ENCODE data around the gene VAMP2.
A peak's percentile ranks its signal among the peaks of the same experiment; 100 is the strongest.

VAMP2 gene

DNA sequence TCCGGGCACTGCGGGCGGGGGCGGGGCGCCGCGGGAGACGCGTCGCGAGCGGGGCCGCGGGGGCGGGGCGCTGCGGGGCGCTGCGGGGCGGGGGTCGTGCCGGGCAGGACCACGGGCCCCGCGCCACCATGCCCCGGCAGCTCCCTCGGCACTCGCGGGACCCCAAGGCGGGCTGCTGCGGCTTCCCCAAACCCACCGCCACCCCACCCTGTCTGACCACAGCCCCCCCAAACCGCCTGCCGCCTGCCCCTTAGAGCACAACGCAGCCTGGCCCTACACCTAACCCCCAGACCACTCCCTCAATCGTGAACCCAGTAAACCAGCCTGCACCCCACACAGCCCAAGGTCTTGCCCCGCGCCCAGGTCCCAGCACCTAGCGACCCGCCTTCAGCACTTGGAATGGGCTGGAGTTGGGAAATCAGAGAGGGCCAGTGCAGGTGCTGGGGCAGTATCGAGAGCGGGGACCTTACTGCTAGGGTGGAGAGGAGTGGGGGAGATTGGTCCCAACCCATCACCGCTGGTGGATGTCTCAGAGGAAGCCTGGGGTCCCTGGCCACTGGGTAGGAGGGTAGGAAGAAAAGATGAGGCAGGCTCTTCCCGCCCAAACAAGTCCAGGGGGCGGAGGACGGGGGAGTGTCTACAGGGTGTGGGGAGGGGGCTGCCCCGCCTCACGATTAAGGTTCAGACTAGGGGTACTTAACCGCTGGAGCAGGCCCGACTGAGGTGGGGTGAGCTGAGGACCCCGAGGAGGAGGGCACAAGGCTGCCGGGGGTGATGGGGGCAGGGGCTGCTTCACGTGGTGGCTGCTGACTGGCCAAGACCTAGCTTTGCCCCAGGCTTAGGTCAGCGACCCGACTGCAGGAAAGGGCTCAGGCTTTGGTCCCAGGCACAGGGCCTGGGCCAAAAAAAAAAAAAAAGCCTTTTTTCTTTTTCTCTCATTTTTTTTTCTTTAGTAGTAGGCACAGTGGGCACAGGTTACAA is 539 bp upstream of the VAMP2 start:
- peak in 1 of 2 donors; percentile 71 for DNase-seq (ENCODE audit: low spot score in 2 of 2)
- Mint-ChIP-seq H3K4me1 (peaks cover 59% of the 10 kb centered on the region), H3K27ac (peak overlapping the region; percentile 98), H3K36me3 (peaks cover 47% of the 10 kb centered on the region), H3K9me3 (no peaks in the 10 kb centered on the region), H3K4me3 (peak overlapping the region; percentile 81)
- ATAC-seq = peak; percentile 12

DNA sequence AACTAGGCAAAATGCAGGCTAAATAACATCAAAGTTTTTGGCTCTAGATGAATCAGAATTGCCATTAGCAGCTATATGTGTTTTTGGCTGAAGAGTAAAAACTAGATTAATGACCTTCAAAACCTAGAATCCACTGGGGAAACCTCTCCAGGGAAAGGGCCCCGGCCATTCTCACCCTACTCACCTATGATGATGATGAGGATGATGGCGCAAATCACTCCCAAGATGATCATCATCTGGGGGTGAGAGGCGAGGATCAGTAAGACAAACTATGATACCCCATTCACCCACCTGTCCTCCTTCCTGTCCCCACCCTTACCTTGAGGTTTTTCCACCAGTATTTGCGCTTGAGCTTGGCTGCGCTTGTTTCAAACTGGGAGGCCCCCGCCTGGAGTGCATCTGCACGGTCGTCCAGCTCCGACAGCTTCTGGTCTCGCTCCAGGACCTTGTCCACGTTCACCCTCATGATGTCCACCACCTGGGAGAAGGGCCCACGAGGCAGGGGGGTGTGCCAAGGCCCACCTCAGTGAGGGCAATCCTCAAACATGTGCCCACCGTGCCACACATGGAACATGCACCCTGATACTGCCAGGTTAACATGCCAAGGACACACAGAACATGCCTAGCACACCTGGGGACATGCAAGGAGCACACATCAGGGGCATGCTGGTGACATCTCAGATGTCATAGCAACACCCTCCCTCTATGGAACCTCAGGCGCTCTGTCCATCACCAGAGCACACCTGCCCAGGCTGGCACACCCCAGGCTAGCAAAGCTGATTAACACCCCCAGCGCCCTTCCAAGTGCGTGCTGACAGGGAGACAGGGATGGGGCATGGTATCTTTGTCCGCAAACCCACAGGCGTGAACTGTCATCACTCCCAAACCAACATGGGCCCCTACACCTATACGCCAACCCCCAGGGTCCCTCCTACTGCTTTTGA is 1.2 kb downstream of the VAMP2 start:
- peak in 1 of 2 donors; percentile 48 for DNase-seq (ENCODE audit: low spot score in 2 of 2)
- no peak for ATAC-seq
- H3K4me1 Mint-ChIP-seq = peaks cover 61% of the 10 kb centered on the region
- H3K9me3 Mint-ChIP-seq = no peaks in the 10 kb centered on the region
- H3K4me3 Mint-ChIP-seq = peak overlapping the region; percentile 81
- peaks cover 52% of the 10 kb centered on the region for H3K36me3 Mint-ChIP-seq
- peak overlapping the region; percentile 98 for H3K27ac Mint-ChIP-seq

DNA sequence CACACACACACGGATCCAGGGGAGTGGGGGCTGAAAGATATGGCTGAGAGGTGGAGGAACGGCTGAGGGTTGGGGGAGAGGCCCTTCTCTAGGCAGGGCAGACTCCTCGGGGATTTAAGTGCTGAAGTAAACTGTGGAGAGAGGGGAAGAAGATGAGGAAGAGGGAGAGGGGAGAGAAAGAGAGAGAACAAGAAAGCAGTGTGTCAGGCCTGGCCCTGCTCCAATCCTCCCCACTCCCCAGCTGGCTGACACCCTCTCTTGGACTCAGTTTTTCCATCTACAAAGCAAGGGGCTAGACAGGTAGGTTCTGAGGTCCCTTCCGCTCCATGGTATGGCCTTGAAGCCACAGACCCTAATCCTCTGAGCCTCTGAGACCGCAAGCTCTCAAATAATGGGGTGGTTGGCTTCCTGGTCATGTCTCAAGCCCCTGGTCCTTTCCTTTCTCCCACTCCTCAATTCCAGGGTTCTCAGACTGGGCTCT is 2.0 kb downstream of the VAMP2 start:
- H3K27ac Mint-ChIP-seq = peak overlapping the region; percentile 98

DNA sequence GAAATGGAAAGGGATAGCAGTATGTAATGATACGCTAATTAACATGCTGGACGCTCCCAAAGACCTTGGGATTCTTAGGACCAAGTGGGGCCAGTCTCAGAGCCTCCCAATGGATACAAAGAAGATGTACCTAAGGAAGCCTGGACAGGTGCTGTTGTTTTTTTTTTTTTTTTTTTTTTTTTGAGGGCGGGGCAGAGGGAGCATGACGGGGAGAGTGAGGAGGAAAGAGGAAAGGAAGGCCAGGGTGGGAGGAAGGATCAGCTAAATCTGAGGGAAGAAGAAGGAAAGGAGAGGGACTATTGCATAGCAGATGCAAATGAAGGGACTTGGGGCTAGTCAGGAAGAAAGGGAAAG is 2.5 kb downstream of the VAMP2 start:
- peaks cover 52% of the 10 kb centered on the region for H3K36me3 Mint-ChIP-seq
- peaks cover 61% of the 10 kb centered on the region for H3K4me1 Mint-ChIP-seq
- H3K27ac Mint-ChIP-seq = peak overlapping the region; percentile 98
- ATAC-seq (no peak), DNase-seq (ENCODE audit: low spot score in 2 of 2) (no peak)
- peak overlapping the region; percentile 81 for H3K4me3 Mint-ChIP-seq
- no peaks in the 10 kb centered on the region for H3K9me3 Mint-ChIP-seq

More for the DNA sequence above, 2.0 kb downstream of the VAMP2 start:
- H3K36me3 Mint-ChIP-seq = peaks cover 52% of the 10 kb centered on the region
- peak overlapping the region; percentile 81 for H3K4me3 Mint-ChIP-seq
- ATAC-seq (no peak), DNase-seq (ENCODE audit: low spot score in 2 of 2) (peak in 1 of 2 donors; percentile 50)
- peaks cover 61% of the 10 kb centered on the region for H3K4me1 Mint-ChIP-seq
- H3K9me3 Mint-ChIP-seq = no peaks in the 10 kb centered on the region

DNA sequence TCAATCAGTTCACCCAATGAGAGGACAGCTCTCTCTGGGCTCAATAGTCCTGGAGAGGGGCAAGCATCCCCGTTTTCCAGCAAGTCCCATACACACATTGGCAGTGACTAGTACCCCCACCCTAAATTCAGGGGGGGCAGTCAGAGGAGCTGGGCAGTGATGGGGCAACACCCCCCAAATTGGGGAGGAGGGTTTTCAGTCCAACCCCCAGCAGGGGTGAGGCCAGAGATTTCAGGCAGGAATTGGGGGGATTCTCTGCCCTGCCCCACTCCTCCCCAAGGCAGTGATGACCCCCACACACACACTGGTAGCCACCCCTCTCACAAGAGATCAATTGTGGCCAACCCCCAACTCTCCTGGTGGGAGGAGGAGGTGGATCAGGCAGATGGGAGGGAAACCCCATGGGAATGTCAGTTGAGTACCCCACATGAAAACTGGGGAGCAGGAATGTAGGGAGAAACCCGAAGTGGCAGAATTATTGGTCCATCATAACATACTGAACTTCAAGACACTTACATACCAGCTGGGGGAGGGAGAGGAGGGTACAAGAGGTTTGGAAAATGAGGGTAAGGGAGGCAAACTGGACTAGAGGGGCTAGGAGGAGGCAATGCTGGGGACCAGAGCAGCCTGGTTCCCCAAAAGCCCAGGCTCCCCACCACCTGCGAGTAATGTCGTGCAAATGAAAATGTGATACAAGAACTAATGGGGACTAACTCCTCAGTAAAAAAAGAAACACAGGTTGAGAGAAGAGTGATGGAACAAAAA is 3.1 kb downstream of the VAMP2 start:
- Mint-ChIP-seq H3K9me3 (no peaks in the 10 kb centered on the region), H3K27ac (peak overlapping the region; percentile 98), H3K4me1 (peaks cover 55% of the 10 kb centered on the region), H3K36me3 (peaks cover 52% of the 10 kb centered on the region), H3K4me3 (peak overlapping the region; percentile 81)
- ATAC-seq (no peak), DNase-seq (ENCODE audit: low spot score in 2 of 2) (no peak)

DNA sequence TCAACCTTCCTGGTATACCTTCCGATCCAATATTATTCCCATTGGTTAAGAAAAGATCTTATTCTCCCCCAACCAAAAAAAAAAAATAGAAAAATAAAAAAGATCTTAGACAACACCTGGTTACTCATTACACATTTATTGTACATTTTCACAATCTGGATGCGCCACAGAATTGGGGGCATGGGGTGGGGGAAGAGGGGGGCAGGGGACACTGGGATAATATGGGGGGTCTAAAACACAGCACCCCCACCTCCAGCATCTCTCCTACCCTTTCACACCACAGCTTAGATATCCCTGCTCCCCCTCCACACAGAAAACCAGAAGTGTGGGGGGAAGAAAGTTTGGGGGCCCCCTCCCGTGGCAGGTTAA is 3.7 kb downstream of the VAMP2 start:
- DNase-seq (ENCODE audit: low spot score in 2 of 2) (no peak), ATAC-seq (no peak)
- Mint-ChIP-seq H3K4me1 (peaks cover 49% of the 10 kb centered on the region), H3K27ac (peak overlapping the region; percentile 88), H3K4me3 (peak overlapping the region; percentile 81), H3K9me3 (no peaks in the 10 kb centered on the region), H3K36me3 (peaks cover 52% of the 10 kb centered on the region)

DNA sequence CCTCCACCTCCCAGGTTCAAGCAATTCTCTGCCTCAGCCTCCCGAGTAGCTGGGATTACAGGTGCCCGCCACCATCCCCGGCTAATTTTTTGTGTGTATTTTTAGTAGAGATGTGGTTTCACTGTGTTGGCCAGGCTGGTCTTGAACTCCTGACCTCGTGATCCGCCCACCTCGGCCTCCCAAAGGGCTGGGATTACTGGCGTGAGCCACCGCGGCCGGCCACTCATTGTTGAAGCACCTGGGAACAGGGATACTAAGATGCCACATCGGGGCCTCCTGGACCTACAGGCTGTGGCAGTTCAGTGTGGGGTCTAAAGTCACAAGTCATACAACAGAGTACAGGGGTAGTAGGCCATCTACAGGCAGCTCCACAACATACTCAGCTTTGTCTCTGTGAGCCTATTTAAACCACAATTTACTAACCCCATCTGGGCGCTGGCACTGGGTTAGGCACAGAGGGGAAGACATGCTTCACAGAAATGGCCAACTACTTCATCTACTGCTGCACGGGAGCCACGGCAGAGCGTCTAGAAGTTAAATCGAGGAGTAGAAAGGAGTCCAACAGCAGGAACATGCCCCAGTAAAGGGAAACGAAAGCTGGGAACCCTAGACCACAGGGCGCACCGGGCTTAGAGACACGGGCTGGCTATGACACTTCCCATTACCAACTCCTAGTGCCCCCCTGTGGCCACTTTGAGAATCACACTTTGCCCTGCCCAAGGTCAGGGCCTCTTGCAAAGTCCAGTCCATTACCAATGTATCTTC is 4.3 kb downstream of the VAMP2 start:
- peaks cover 43% of the 10 kb centered on the region for H3K4me1 Mint-ChIP-seq
- peaks cover 52% of the 10 kb centered on the region for H3K36me3 Mint-ChIP-seq
- peak overlapping the region; percentile 81 for H3K4me3 Mint-ChIP-seq
- DNase-seq (ENCODE audit: low spot score in 2 of 2) (peak; percentile 87 to 95), ATAC-seq (peak; percentile 6)
- no peaks in the 10 kb centered on the region for H3K9me3 Mint-ChIP-seq
- H3K27ac Mint-ChIP-seq = peak overlapping the region; percentile 88

DNA sequence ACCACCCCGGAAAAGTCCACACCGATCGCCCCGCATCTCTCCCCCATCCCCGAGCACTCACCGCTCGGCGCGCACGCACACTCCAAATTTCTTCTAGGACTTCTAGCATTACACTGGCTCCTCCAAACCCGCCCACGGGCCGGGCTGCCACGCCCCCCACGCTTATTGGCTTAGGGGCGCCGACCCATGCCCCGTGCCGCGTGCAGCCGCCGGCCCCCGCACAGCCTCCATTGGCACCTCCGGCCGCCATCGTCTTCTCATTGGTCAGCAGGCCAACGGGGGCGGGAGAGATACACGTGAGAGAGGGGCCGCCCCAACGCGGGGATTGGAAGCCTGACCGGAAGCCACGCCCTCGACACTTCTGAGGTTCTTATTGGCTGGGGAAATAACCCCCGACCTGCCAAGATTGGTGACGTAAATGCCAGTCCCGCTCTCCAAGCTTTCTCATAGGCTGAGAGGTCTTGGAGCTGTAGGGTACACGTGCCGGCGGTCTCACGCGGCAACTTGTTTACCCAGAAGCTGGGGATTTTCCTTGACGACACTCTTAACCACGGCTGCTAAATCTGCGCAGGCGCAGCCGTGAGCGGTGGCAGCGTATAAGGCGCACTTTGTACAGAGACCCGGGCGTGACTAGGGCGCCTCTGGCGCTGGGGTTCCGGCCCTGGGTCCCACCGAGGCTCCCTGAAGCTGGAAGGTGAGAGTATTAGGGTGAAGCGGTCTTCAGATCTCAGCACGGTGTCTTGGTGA is 6.3 kb downstream of the VAMP2 start:
- H3K36me3 Mint-ChIP-seq = peaks cover 37% of the 10 kb centered on the region
- ATAC-seq = peak; percentile 85
- H3K9me3 Mint-ChIP-seq = no peaks in the 10 kb centered on the region
- no peak overlapping the region for H3K4me3 Mint-ChIP-seq
- DNase-seq (ENCODE audit: low spot score in 2 of 2) = peak; percentile 98 to 100
- peaks cover 38% of the 10 kb centered on the region for H3K4me1 Mint-ChIP-seq
- H3K27ac Mint-ChIP-seq = no peak overlapping the region

DNA sequence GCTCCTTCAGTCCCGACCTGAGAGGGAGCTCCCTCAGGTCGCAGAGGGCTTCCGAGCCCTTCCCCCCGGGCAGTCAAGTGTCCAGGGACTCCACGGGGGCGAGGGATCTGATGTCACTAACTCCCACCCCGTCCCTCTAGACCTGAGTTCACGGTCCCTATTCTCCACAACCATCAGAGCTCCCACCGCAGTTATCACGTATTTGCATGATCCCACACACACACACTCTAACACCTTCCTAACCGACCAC is 6.8 kb downstream of the VAMP2 start:
- ATAC-seq (no peak), DNase-seq (ENCODE audit: low spot score in 2 of 2) (no peak)
- Mint-ChIP-seq H3K4me1 (peaks cover 35% of the 10 kb centered on the region), H3K27ac (no peak overlapping the region), H3K9me3 (no peaks in the 10 kb centered on the region), H3K4me3 (no peak overlapping the region), H3K36me3 (peaks cover 32% of the 10 kb centered on the region)

DNA sequence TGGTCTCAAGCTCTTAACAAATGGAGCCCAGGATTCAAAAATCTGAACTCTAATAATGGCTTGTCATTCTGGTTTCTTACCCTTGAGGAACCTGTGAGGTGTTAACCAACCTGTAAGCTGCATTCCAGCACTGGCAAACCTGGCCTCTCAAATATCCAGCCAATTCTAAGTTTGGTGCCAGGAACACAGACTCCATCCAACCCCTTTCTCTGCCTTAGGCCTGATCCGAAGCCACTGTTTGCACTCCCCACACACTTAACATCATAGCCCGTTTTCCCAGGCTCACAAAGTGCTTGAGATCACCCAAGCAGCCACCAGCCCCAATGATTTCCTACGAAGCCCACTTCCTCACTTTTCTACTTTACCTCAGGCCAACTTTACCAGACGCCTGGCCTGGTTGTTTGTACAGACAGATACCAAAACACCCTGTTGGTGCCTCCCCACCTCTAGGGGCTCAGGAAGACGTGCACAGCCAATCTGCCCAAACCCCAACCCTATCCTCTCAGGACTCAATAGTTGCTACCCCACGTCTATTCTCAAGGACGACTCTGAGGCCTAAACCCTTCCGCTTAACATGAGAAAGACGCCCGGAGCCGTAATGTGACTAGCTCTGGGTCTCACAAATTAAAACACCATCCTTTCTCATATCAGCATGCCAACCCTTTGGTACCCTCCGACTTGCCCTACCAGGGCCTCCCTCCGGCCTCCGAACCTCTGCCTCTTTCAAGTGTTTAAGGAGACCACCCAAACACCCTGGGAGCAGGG is 7.3 kb downstream of the VAMP2 start:
- no peak for DNase-seq (ENCODE audit: low spot score in 2 of 2)

DNA sequence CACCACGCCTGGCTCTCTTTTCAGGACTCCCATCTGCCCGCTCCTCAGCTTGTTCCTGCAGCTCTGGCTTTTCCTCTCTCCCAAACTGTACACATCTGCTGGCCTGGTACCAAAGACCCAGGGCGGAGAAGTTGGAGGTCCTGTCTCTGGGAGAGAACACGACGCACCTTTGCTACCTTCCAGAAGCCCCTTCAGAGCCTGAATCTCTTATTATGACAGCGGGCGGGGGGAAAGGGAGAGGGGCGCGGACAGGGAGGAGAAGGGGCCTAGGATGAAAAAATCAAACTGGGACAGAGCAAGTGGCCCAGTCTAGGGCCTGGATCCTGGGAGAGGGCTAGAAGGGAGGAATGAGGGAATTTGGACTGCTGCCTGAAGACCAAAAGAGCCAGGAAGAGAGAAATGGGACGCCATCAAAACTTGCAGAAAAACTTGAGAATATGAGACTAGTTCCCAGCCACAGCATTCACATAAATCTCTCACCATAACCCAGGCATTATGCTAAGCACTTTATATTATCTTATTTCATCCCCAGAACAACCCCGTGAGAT is 8.1 kb downstream of the VAMP2 start:
- ATAC-seq = no peak
- H3K4me3 Mint-ChIP-seq = no peak overlapping the region

More for the DNA sequence above, 7.3 kb downstream of the VAMP2 start:
- H3K36me3 Mint-ChIP-seq = peaks cover 27% of the 10 kb centered on the region
- peaks cover 30% of the 10 kb centered on the region for H3K4me1 Mint-ChIP-seq
- H3K9me3 Mint-ChIP-seq = no peaks in the 10 kb centered on the region
- no peak for ATAC-seq
- H3K27ac Mint-ChIP-seq = no peak overlapping the region
- no peak overlapping the region for H3K4me3 Mint-ChIP-seq

DNA sequence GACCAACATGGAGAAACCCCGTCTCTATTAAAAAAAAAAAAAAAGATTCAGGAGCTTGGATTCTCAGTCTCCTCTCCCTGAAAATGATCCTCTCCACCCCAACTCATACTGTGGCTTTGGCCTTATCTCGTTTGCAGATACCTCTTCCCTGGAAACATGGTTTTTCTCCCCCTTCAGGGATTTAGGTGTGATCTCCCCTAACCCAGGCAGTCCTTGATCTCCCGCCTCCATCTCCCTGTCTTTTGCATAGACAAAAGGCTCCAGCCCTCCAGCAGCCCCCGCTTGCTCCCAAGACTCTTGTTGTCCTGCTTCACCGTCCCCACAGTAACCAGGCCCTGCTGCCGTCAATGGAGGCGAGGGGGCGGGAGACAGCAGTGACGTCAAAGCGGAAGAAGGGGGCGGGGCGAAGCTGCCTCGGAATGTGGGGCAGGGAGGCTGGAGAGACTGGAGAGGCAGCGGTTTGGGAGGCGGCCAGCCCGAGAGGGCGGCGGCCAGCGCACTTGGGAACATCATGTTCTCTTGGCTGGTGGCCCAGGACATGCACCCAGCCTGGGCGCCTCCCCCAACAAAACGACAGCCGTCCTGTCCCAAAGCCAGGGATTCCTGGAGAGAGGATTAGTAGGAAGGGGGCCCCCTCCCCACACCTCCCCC is 8.7 kb downstream of the VAMP2 start:
- Mint-ChIP-seq H3K4me1 (peaks cover 17% of the 10 kb centered on the region), H3K4me3 (no peak overlapping the region), H3K9me3 (no peaks in the 10 kb centered on the region), H3K36me3 (peaks cover 14% of the 10 kb centered on the region), H3K27ac (no peak overlapping the region)
- ATAC-seq = no peak
- DNase-seq (ENCODE audit: low spot score in 2 of 2) = peak; percentile 77 to 90

More for the DNA sequence above, 8.1 kb downstream of the VAMP2 start:
- Mint-ChIP-seq H3K27ac (no peak overlapping the region), H3K36me3 (peaks cover 20% of the 10 kb centered on the region), H3K4me1 (peaks cover 23% of the 10 kb centered on the region), H3K9me3 (no peaks in the 10 kb centered on the region)
- DNase-seq (ENCODE audit: low spot score in 2 of 2) = no peak

Data from stimulated activated effector memory CD8-positive, alpha-beta T cell treated with anti-CD3 and anti-CD28 coated beads, Interleukin-12 subunit alpha, Interleukin-12 subunit beta, amount 100 ng/mL, for 72 hours (primary cell).